Breast epithelium (tissue), 4 donors: ENCODE measurements around the gene ARHGEF28. TPM values are rescaled to one million over a fixed set of nuclear protein-coding genes. Genes with fewer than 3 reads are reported as not detected.

Source experiments
- DNase-seq, 2 donors: peaks; one replicate each; pipeline ENCODE4 v3.0.0-alpha.2; 2019; ENCODE audit warnings: low spot score in 2 of 2
- H3K27ac ChIP-seq, 2 donors: fragments of 200-600 bp; sonication (generic) in 1 of 2; one replicate each; pipeline ENCODE4 v1.5.1; 2016 to 2019; ENCODE audit warnings: mild to moderate bottlenecking in 1 of 2
- H3K27me3 ChIP-seq, 2 donors: fragments of 200-600 bp; sonication (generic) in 1 of 2; one replicate each; pipeline versions ENCODE4 v1.5.1 to v1.6.0; 2017 to 2019; ENCODE audit warnings: control low read depth in 1 of 2, mild to moderate bottlenecking in 1 of 2
- H3K36me3 ChIP-seq: fragments of 200-600 bp; one replicate; pipeline ENCODE4 v1.5.1; 2019
- H3K4me1 ChIP-seq, 2 donors: fragments of 200-600 bp; sonication (generic); one replicate each; pipeline ENCODE4 v1.5.1; 2016 to 2019; ENCODE audit warnings: control low read depth in 1 of 2
- H3K4me3 ChIP-seq, 3 donors: fragments of 200-600 bp; sonication (generic); 1 replicate in 2 of 3; 2 replicates in 1 of 3; pipeline ENCODE4 v1.5.1; 2016 to 2019; ENCODE audit warnings: mild to moderate bottlenecking in 3 of 3, moderate library complexity in 2 of 3
- H3K9me3 ChIP-seq, 2 donors: fragments of 200-600 bp; sonication (generic) in 1 of 2; one replicate each; pipeline ENCODE4 v1.5.1; 2016 to 2019; ENCODE audit warnings: control low read depth in 1 of 2
- POLR2A ChIP-seq: fragments of 450-650 bp; IDR thresholded peaks from one replicate; pipeline ENCODE4 v1.6.1; 2016; ENCODE audit warnings: antibody characterized with exemption, mild to moderate bottlenecking, moderate library complexity
- POLR2AphosphoS5 ChIP-seq, 3 donors: sonication (generic); formaldehyde crosslinking; IDR thresholded peaks; one replicate each; pipeline ENCODE4 v1.6.1; 2017; ENCODE audit warnings: antibody characterized with exemption in 3 of 3
- intact Hi-C: fragments of 100-400 bp; cut with DNase I; formaldehyde crosslinking; loops from one replicate; pipeline ENCODE4 v1.15.1; 2023; ENCODE audit warnings: low total_unique reads
- total RNA-seq, 3 donors: library from RNA; depleted of rRNA; stranded (reverse); fragments of >200 nt; gene quantifications; one replicate each; pipeline ENCODE4 v1.1.0, GENCODE V29; 2016
- TF ChIP-seq, protein P1 (sequence below), 3 donors: fragments of 450-650 bp; IDR thresholded peaks; one replicate each; pipeline ENCODE4 v1.5.1; 2016 to 2017; ENCODE audit warnings: antibody characterized with exemption in 3 of 3, mild to moderate bottlenecking in 3 of 3, moderate library complexity in 3 of 3

Gene ARHGEF28
- total RNA-seq, 3 donors from 2014 or later = 11.4 to 65.4 (median 31.5) TPM

DNA sequence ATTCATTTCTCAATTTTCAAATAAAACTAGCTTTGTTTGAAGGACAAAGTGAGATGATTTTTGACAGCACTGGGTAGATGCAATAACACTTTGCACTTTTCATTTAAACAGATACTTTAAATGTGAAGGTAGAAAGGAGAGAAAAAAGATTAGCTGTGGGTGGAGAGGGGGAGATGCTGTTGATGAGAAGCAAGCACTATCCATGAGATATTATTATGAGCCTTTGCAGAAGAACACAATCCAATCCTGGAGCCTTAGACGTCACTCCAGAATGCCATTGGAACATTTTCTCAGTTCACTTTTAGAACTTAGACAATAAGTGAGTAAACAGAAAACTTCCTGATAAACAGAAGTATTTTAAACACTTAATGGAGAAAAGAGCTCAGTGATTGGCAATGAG is 351.1 kb downstream of the ARHGEF28 start:
- Histone ChIP-seq H3K27me3 (no peaks in the 10 kb centered on the region), H3K4me3 (no peak overlapping the region), H3K36me3 (no peaks in the 10 kb centered on the region), H3K4me1 (no peaks in the 10 kb centered on the region), H3K9me3 (no peaks in the 10 kb centered on the region), H3K27ac (peak overlapping the region in 1 of 2 donors; percentile 12)
- DNase-seq = no peak
- TF ChIP-seq POLR2AphosphoS5 (IDR thresholded peaks at IDR 0.05) (no peak), POLR2A (no peak)
- TF ChIP-seq, protein P1, sequence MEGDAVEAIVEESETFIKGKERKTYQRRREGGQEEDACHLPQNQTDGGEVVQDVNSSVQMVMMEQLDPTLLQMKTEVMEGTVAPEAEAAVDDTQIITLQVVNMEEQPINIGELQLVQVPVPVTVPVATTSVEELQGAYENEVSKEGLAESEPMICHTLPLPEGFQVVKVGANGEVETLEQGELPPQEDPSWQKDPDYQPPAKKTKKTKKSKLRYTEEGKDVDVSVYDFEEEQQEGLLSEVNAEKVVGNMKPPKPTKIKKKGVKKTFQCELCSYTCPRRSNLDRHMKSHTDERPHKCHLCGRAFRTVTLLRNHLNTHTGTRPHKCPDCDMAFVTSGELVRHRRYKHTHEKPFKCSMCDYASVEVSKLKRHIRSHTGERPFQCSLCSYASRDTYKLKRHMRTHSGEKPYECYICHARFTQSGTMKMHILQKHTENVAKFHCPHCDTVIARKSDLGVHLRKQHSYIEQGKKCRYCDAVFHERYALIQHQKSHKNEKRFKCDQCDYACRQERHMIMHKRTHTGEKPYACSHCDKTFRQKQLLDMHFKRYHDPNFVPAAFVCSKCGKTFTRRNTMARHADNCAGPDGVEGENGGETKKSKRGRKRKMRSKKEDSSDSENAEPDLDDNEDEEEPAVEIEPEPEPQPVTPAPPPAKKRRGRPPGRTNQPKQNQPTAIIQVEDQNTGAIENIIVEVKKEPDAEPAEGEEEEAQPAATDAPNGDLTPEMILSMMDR (IDR thresholded peaks at IDR 0.05) = no peak
- intact Hi-C loops = no loop called here

GRCh38 chr5:73979321-73979720 is 353.3 kb downstream of the ARHGEF28 start:
- no peak overlapping the region for H3K4me3 ChIP-seq
- no peaks in the 10 kb centered on the region for H3K4me1 ChIP-seq
- DNase-seq = no peak
- no peak for TF ChIP-seq POLR2A
- TF ChIP-seq POLR2AphosphoS5 (IDR thresholded peaks at IDR 0.05) = no peak
- TF ChIP-seq, protein P1 (IDR thresholded peaks at IDR 0.05) = no peak
- H3K27me3 ChIP-seq = no peaks in the 10 kb centered on the region
- no peaks in the 10 kb centered on the region for H3K36me3 ChIP-seq
- intact Hi-C loops = no loop called here
- no peak overlapping the region for H3K27ac ChIP-seq
- H3K9me3 ChIP-seq = no peaks in the 10 kb centered on the region

GRCh38 chr5:73981704-73982103 is 355.7 kb downstream of the ARHGEF28 start:
- Histone ChIP-seq H3K4me3 (no peak overlapping the region), H3K36me3 (no peaks in the 10 kb centered on the region), H3K4me1 (no peaks in the 10 kb centered on the region), H3K9me3 (no peaks in the 10 kb centered on the region), H3K27me3 (no peaks in the 10 kb centered on the region), H3K27ac (no peak overlapping the region)
- no peak for DNase-seq
- TF ChIP-seq, protein P1 (IDR thresholded peaks at IDR 0.05) = no peak
- TF ChIP-seq POLR2AphosphoS5 (IDR thresholded peaks at IDR 0.05) (no peak), POLR2A (no peak)
- intact Hi-C loops = no loop called here

- H3K36me3 ChIP-seq = no peaks in the 10 kb centered on the region
- TF ChIP-seq, protein P1 (IDR thresholded peaks at IDR 0.05) = no peak
- TF ChIP-seq POLR2AphosphoS5 (IDR thresholded peaks at IDR 0.05) (no peak), POLR2A (no peak)
- DNase-seq = peak in 1 of 2 donors; percentile 34
- H3K4me3 ChIP-seq = no peak overlapping the region
- H3K9me3 ChIP-seq = no peaks in the 10 kb centered on the region
- no peaks in the 10 kb centered on the region for H3K27me3 ChIP-seq
- intact Hi-C loops = no loop called here
- H3K4me1 ChIP-seq = no peaks in the 10 kb centered on the region
- peak overlapping the region; percentile 63 to 84 for H3K27ac ChIP-seq
These were observed 357.6 kb downstream of the ARHGEF28 start for GRCh38 chr5:73983644-73984043.

- DNase-seq = peak in 1 of 2 donors; percentile 70
- intact Hi-C loops = no loop called here
- no peaks in the 10 kb centered on the region for H3K27me3 ChIP-seq
- H3K4me3 ChIP-seq = no peak overlapping the region
- no peaks in the 10 kb centered on the region for H3K9me3 ChIP-seq
- TF ChIP-seq POLR2A (no peak), POLR2AphosphoS5 (IDR thresholded peaks at IDR 0.05) (peak in 1 of 3 donors; percentile 20)
- TF ChIP-seq, protein P1 (IDR thresholded peaks at IDR 0.05) = peak in 1 of 3 donors; percentile 35
- no peaks in the 10 kb centered on the region for H3K4me1 ChIP-seq
- no peaks in the 10 kb centered on the region for H3K36me3 ChIP-seq
- H3K27ac ChIP-seq = peak overlapping the region; percentile 63 to 84
These were observed 359.1 kb downstream of the ARHGEF28 start for GRCh38 chr5:73985145-73985544.
